Sigmoid colon (tissue), 7 donors: ENCODE data around the gene CNDP1. TPM values are rescaled to one million over a fixed set of nuclear protein-coding genes. Genes with fewer than 3 reads are reported as not detected.

Experiments used
- DNase-seq: peaks from one replicate; pipeline ENCODE4 v3.0.0-alpha.2; 2019
- H3K27ac ChIP-seq, 4 donors: fragments of 200-600 bp; sonication (generic); one replicate each; pipeline ENCODE4 v1.5.1; 2016 to 2019; ENCODE audit warnings: mild to moderate bottlenecking in 1 of 4
- H3K27me3 ChIP-seq, 3 donors: fragments of 200-600 bp; sonication (generic); one replicate each; pipeline ENCODE4 v1.5.1; 2019; ENCODE audit warnings: mild to moderate bottlenecking in 1 of 3
- H3K36me3 ChIP-seq, 4 donors: fragments of 200-600 bp; sonication (generic); one replicate each; pipeline ENCODE4 v1.5.1; 2016 to 2019
- H3K4me1 ChIP-seq, 4 donors: fragments of 200-600 bp; sonication (generic); one replicate each; pipeline ENCODE4 v1.5.1; 2017 to 2019
- H3K4me3 ChIP-seq, 4 donors: fragments of 200-600 bp; sonication (generic); one replicate each; pipeline ENCODE4 v1.5.1; 2017 to 2019; ENCODE audit warnings: mild to moderate bottlenecking in 2 of 4, moderate library complexity in 1 of 4
- H3K9me3 ChIP-seq, 4 donors: fragments of 200-600 bp in 3 of 4; sonication (generic) in 3 of 4; one replicate each; pipeline versions ENCODE4 v1.5.1 to v1.6.1; 2013 to 2019
- CTCF ChIP-seq, 4 experiments: fragments of 450-650 bp in 3 of 4; fragments of 200-600 bp in 1 of 4; IDR thresholded peaks; one replicate each; pipeline ENCODE4 v1.5.1; 2016 to 2019; ENCODE audit warnings: antibody characterized with exemption in 4 of 4, mild to moderate bottlenecking in 3 of 4, moderate library complexity in 2 of 4
- EP300 ChIP-seq, 4 donors: sonication (generic); formaldehyde crosslinking; IDR thresholded peaks; one replicate each; pipeline ENCODE4 v1.6.1; 2017; ENCODE audit warnings: antibody characterized with exemption in 4 of 4
- POLR2A ChIP-seq, 2 donors: fragments of 450-650 bp; IDR thresholded peaks; one replicate each; pipeline ENCODE4 v1.6.1; 2016; ENCODE audit warnings: antibody characterized with exemption in 2 of 2, mild to moderate bottlenecking in 2 of 2, moderate library complexity in 2 of 2
- POLR2AphosphoS5 ChIP-seq, 4 donors: sonication (generic); formaldehyde crosslinking; IDR thresholded peaks; one replicate each; pipeline ENCODE4 v1.6.1; 2017; ENCODE audit warnings: antibody characterized with exemption in 4 of 4
- WGBS, 2 donors: extraction: QIAGEN DNeasy Blood & Tissue Kit; methylation state at CpG; one replicate each; pipeline ENCODE4 v1.1.7; 2013; 5-methylcytosine and 5-hydroxymethylcytosine counted together
- intact Hi-C: fragments of 100-400 bp; cut with DNase I; formaldehyde crosslinking; loops from one replicate; pipeline ENCODE4 v1.15.1; 2023
- polyA plus RNA-seq, 3 donors: library from polyadenylated mRNA; stranded (reverse); fragments of 200-250 nt; gene quantifications; one replicate each; pipeline ENCODE4 v1.2.3, GENCODE V29; 2013
- total RNA-seq, 4 donors: library from RNA; depleted of rRNA; stranded (reverse); fragments of >200 nt; gene quantifications; one replicate each; pipeline ENCODE4 v1.1.0, GENCODE V29; 2016
- donor health status: healthy with polysubstance abuse.
- donor health status: Bipolar disorder and iron deficiency.
- donor health status: healthy.

The CNDP1 gene
- total and polyA plus RNA-seq, 7 donors, result 0.10 to 0.60 TPM; not detected in 5

GRCh38 chr18:74624466-74624865 is 90.2 kb downstream of the CNDP1 start:
- no peak for DNase-seq
- H3K9me3 ChIP-seq, result no peaks in the 10 kb centered on the region
- H3K27me3 ChIP-seq, result no peaks in the 10 kb centered on the region
- intact Hi-C loops, result no loop called here
- peak overlapping the region in 2 of 4 donors; percentile 15 to 63 for H3K27ac ChIP-seq
- H3K36me3 ChIP-seq, result no peaks in the 10 kb centered on the region
- H3K4me3 ChIP-seq, result no peak overlapping the region
- TF ChIP-seq POLR2A (IDR thresholded peaks at IDR 0.05) (no peak), POLR2AphosphoS5 (IDR thresholded peaks at IDR 0.05) (no peak), CTCF (IDR thresholded peaks at IDR 0.05) (no peak), EP300 (IDR thresholded peaks at IDR 0.05) (no peak)
- peaks cover 0 to 36% (median 2%) of the 10 kb centered on the region in 4 donors for H3K4me1 ChIP-seq
- 87 to 91% methylated on average over 8 of the region's 8 CpGs for WGBS, 2 donors

- TF ChIP-seq POLR2A (IDR thresholded peaks at IDR 0.05) (no peak), EP300 (IDR thresholded peaks at IDR 0.05) (no peak), CTCF (IDR thresholded peaks at IDR 0.05) (no peak), POLR2AphosphoS5 (IDR thresholded peaks at IDR 0.05) (no peak)
- no peak overlapping the region for H3K4me3 ChIP-seq
- peaks cover 0 to 35% (median under 1%) of the 10 kb centered on the region in 4 donors for H3K4me1 ChIP-seq
- no peak for DNase-seq
- no peaks in the 10 kb centered on the region for H3K9me3 ChIP-seq
- H3K27ac ChIP-seq, result peak overlapping the region in 1 of 4 donors; percentile 63
- intact Hi-C loops, result no loop called here
- no peaks in the 10 kb centered on the region for H3K27me3 ChIP-seq
- WGBS, 2 donors, result 88 to 89% methylated on average over 5 of the region's 5 CpGs
- no peaks in the 10 kb centered on the region for H3K36me3 ChIP-seq
Measured at GRCh38 chr18:74625157-74625556, 90.9 kb downstream of the CNDP1 start.

- intact Hi-C loops, result no loop called here
- DNase-seq, result no peak
- H3K9me3 ChIP-seq, result no peaks in the 10 kb centered on the region
- H3K27me3 ChIP-seq, result no peaks in the 10 kb centered on the region
- H3K36me3 ChIP-seq, result peaks cover 0 to 5% (median 0%) of the 10 kb centered on the region in 4 donors
- TF ChIP-seq EP300 (IDR thresholded peaks at IDR 0.05) (no peak), POLR2AphosphoS5 (IDR thresholded peaks at IDR 0.05) (no peak), POLR2A (IDR thresholded peaks at IDR 0.05) (no peak), CTCF (IDR thresholded peaks at IDR 0.05) (no peak)
- 84 to 85% methylated on average over 9 of the region's 9 CpGs for WGBS, 2 donors
- H3K27ac ChIP-seq, result peak overlapping the region in 1 of 4 donors; percentile 24
- H3K4me1 ChIP-seq, result peaks cover 0 to 29% (median 0%) of the 10 kb centered on the region in 4 donors
- H3K4me3 ChIP-seq, result no peak overlapping the region
Measured at GRCh38 chr18:74626049-74626874, 92.0 kb downstream of the CNDP1 start.

GRCh38 chr18:74630804-74631203 is 96.5 kb downstream of the CNDP1 start:
- Histone ChIP-seq H3K27ac (no peak overlapping the region), H3K27me3 (no peaks in the 10 kb centered on the region), H3K9me3 (no peaks in the 10 kb centered on the region), H3K36me3 (peaks cover 0 to 40% (median 5%) of the 10 kb centered on the region in 4 donors), H3K4me1 (peaks cover 0 to 11% (median 0%) of the 10 kb centered on the region in 4 donors), H3K4me3 (no peak overlapping the region)
- 92 to 96% methylated on average over 6 of the region's 6 CpGs for WGBS, 2 donors
- DNase-seq, result no peak
- TF ChIP-seq EP300 (IDR thresholded peaks at IDR 0.05), result no peak
- TF ChIP-seq POLR2AphosphoS5 (IDR thresholded peaks at IDR 0.05), result no peak
- TF ChIP-seq CTCF (IDR thresholded peaks at IDR 0.05), result no peak
- no peak for TF ChIP-seq POLR2A (IDR thresholded peaks at IDR 0.05)
- intact Hi-C loops, result no loop called here
